Stimulated activated CD4-positive, alpha-beta T cell treated with anti-CD3 and anti-CD28 coated beads, Interleukin-15, amount 100 ng/mL, for 24 hours (primary cell): ENCODE measurements around the gene CA7.

Source experiments
- DNase-seq: peaks from one replicate; pipeline ENCODE4 v3.0.0-alpha.2; 2020

Gene CA7

GRCh38 chr16:66844342-66845079, at the start of gene CA7:
Gene CA7 (plus strand): TSS chr16:66844414. CDS start chr16:66844488, 74 bp downstream.
- DNase-seq = no peak

GRCh38 chr16:66798161-66798560, 46.1 kb upstream of the CA7 start:
- DNase-seq = no peak

DNA sequence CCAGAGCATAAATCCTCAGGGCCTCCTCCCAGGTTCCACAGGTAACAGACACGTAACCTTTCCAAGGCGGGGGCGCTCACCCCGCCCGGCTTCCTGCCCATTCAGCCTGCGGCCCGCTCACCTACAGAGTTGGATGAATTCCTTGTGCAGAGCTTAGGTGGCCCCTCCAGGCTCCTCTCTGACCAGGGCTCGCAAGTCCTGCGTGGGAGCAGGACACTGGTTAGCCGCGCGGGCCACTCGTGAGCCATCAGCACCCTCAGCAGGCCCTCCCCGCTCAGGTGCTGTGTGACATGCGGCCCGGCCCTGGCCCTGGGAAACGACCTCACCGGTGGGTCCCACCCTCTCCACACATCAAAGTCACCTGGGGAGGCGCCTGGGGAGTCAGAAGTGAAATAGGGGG, 43.4 kb upstream of the CA7 start:
- DNase-seq = no peak

DNA sequence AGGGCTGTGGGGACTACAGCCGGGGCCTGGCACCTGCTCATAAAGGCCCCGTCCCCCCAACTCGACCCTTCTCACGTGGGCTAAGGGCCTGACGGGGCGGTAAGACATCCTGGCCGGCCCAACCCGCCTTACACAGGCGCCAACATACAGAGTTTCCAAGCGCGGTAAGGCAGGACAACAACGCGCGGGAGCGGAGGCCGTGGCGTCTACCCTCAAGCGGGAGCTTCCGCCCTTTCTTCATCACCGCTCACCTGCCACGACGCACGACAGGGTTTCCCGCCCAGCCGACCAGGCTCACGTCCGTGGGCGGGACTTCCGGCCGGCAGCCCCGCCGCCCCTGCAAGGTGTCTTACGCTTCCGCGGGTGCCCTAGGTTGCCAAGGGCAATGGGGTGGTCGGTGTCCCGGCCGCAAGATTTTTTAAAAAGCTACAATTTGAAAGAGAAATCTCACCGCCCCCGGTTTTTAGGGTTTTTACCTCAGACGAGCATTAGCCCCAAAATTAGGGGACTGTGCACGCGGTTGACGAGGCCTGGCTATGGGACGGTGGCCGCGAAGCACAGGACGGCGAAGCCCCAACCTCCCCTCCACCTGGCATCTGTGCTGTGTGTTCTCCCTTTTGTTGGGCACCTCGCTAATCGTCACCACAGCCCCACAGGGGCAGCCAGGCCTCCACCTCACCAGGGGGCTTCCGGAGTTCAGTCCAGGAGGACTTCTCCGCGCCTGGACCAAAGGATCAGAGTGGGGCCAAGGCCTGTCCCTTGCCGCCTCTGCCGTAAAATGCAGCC, 42.7 kb upstream of the CA7 start, which contains the start of gene TERB1:
Gene TERB1, minus strand, starts transcription at position 265 of the 786 bp plus-strand sequence. CDS start 4,786 bp downstream, outside the sequence.
- DNase-seq = no peak

GRCh38 chr16:66802159-66802558, 42.1 kb upstream of the CA7 start:
- DNase-seq = no peak

DNA sequence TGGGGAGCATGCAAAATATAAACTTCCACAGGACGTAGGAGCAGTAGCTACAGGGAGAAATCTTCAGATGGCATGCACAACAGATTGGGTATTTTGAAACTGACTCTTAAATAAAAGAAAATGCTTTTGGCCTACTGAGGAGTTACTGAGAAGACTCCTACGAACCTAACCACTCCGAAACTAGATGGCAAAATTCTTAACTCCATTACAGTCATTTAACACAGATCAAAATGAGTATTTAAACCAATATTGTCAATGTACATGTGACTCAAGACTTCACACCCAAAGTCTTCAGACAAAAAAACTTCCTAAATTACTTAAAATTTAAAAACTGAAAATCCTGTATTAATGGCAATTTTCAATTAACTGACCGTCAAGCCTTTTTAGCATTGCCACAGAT, 34.4 kb upstream of the CA7 start:
- no peak for DNase-seq

DNA sequence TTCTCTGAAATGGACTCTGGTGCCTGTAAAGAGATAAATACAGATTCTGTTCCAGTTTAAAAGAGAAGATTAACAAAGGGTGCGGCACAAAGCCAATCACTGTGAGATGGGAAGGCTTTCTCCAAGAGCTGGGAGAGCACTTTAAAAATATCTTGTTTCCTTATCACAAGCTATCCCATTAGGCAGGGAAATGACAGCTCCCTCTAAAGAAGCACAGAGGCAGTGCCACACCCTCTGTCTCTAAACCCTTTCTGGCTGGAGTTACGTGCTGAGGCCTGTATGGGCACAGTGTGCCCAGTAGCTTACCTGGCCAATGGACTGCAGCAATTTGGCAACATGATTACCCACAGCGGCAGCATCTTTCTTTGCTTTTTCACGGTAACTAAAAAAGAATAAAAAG, 33.8 kb upstream of the CA7 start:
- DNase-seq = no peak

- no peak for DNase-seq
These were observed 33.2 kb upstream of the CA7 start for GRCh38 chr16:66811043-66811442.

DNA sequence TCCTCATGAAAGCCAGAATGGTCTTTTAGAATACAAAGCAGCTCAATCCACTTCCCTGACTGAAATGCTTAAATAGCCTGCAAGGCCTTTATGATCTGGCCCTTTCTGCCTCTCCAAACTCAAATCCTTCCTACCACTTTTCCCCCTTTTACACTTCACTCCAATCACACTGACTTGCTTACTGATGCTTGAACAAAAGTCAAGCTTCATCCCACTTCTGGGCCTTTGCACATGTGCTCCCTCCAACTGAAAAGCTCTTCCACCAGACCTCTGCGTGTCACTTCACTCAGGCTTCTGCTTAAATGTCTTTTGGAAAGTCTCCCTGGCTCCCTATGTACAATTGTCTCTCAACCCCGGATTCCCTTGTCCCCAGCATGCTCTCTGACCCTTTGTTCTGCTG, 29.5 kb upstream of the CA7 start:
- no peak for DNase-seq

DNA sequence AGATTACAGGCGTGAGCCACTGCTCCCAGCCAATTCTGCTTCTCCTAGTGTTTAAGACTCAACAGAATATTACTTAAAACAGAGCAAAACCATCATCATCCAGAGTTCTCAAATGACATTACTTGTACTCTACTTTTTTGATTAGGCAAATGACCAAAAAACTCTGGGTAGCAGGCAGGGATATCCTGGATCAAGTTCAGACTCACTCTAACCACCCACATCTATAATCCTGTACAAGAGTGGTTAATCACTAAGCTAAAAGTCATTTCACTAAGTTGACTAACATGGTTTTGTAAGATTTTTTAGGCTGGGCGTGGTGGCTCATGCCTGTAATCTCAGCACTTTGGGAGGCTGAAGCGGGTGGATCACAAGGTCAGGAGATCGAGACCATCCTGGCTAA, 20.2 kb upstream of the CA7 start:
- DNase-seq = no peak

DNA sequence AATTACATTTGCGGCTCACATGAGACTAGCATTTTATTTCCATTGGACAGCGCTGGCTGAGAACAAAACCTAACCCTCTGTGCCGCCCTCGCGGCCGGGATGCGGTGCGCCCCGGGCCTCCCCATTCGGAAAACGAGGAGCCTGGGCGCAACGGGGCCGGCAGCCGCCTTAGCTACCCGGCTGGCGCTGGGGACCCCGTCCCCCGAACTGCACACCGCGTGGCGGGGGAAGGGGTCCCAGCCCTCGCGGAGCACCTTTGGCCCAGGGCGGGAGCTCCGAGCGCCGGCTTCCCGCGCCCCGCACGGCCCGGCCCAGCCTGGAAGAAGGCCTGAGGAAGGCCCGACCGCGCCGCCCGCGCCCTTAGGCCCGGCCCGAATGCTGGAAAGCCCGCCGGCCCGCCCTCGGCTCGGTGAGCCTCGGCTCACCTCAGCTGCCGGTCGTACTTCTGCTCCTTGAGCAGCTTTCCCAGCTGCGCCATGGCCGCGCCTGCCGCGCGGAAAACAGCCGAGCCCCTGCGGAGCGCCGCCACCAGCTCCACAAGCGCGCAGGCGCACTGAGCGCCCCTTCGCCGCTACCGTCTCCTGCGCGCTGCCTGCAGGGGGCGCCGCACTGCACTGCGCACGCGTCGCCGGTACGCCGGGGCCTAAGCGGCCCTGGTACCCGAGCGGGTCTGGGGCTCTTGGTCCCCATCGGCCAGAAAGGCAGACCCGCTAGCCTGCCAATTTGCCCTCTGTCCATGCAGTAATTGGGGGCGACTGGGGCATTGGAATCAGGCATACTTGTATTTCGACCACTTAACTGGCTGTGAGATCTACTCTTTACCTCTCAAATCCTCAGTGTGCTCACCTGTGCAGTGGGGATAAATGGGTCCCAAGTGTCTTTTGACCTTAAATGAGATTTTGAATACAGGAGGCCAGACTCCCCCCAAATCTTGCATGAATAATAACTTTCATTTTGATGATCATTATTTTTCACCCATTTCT, 13.5 kb upstream of the CA7 start, which contains the start of gene NAE1:
Gene NAE1, minus strand, starts transcription at position 555 of the 983 bp plus-strand sequence. Its CDS starts 77 bp downstream, at position 478.
- peak; percentile 91 for DNase-seq

- no peak for DNase-seq
These were observed 12.0 kb upstream of the CA7 start for GRCh38 chr16:66832190-66832589.

DNA sequence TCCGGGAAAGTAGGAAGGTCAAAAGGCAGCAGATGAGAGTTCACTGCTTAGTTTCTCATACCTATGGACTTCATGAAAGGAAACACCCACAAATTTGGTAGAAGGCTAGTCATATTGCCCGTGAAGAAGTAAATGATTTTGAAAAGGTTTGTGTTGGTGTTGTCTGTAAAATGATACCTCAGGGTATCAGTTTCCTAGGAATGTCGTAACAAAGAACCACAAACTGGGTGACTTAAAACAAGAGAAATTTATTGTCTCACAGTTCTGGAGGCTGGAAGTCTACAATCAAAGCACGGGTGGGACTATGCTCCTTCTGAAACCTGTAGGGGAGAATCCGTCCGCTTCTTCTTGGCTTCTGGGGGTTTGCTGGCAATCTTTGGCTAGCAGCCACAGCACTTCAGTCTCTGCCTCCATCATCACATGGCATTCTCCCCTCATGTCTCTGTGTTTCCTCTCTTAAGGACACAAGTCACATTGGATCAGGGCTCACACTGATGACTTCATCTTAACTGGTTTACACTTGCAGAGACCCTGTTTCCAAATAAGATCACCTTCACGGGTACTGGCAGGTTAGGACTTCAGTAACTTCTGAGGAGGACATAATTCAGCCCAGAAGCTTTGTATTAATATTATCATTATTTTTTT, 11.4 kb upstream of the CA7 start:
- no peak for DNase-seq

- no peak for DNase-seq
These were observed 9.5 kb upstream of the CA7 start for GRCh38 chr16:66834746-66835145.

DNA sequence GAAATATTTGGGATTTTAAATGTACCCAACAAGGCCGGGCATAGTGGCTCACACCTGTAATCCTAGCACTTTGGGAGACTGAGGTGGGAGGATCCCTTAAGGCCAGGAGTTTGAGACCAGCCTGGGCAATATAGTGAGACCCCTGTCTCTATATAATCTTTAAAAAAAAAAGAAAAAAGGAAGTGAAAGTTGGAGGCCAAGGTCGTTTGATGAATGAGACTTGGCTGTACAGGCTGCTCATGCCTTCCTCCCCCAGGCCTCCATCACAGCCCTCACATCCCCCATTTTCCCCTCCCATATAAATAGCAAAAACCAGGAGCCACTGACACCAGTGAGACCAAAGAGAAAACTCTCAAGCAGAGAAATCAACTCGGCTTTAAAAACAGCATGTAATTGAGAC, 3.3 kb upstream of the CA7 start:
- no peak for DNase-seq

DNA sequence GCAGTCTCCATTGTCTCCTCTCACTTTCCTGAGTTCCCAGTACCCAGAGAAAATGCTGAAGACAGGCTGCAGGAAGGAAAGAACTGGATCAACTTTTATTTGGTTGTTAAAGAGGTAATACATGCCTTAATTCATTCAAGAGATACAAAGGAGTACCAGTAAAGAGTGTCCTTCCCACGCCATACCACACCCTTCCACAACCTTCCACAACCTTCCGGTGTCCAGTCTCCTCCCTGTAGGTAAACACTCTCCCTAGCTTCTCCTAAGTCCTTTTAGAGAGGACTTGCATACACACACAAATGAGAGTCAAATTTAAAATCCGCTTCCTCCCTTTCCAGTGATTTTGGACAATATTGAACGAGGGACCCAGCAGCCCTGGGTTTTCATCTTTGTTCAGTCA, 2.8 kb upstream of the CA7 start:
- DNase-seq = no peak

DNA sequence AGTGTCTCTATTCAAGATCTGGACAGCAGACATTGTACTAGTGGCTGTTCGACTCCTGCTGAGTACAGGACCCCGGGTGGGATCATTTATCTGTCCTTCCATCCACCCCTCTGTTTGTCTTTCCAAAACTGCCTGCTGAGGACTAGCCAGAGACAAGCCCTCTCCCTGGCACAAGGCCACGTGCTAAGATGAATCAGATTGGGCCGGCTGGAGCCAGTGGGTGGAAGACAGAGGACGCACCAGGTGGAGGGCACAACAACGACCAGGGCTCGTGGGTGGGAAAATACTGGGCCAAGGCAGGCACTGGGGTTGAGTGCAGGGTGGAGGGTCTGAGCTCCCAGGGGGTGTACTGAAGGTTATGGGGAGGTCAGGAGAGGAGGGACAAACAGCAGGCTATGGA, 1.4 kb upstream of the CA7 start:
- DNase-seq = no peak

- no peak for DNase-seq
These were observed 1.0 kb upstream of the CA7 start for GRCh38 chr16:66843191-66843590.

- no peak for DNase-seq
These were observed 239 bp upstream of the CA7 start for GRCh38 chr16:66844009-66844341.

DNA sequence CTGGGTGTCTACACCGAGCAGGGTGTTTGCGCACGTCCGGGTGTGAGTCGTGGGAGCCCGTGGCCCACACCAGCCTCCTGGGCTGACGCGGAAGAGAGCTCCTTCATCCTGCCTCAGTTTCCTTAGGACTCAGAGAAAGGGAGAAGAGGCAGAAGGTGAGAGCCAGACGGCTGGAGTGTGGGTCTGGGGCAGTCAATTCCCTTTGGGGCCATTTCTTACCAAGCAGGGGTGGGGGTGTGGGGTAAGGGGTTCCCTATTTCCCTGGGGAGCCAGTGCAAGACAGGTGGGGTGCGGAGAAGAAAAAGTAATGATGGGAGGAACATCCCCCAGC, 831 bp downstream of the CA7 start:
- no peak for DNase-seq

- DNase-seq = no peak
These were observed 1.6 kb downstream of the CA7 start for GRCh38 chr16:66845791-66846221.

DNA sequence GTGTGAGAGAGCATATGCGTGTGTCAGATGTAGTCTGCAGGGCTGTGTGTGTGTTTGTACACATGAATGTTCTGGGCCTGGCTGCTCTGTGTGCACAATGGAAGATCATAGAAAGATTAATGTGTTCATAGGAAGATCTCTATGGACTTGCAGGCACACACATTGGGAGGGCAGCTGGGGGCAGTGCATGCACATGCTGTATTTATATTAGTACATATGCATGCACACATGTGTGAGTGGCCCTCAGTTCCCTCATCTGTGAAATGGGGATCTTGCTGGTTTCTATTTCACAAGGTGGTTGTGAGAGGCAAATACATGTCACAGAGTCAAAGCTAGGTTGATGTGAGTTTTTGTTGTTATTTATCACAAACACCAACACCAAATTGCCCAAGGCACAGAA, 2.1 kb downstream of the CA7 start:
- DNase-seq = no peak

DNA sequence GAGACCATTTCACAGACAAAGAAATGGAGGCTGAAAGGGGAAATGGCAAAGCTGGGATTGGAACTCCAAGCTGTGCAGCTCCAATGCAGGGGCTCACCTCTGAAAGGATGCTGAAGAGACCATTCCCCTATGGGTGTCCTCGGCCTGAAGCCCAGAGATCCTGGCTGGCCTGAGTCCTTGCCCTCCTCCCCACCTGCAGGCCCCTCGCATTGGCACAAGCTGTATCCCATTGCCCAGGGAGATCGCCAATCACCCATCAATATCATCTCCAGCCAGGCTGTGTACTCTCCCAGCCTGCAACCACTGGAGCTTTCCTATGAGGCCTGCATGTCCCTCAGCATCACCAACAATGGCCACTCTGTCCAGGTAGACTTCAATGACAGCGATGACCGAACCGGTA, 2.6 kb downstream of the CA7 start:
- DNase-seq = no peak
